ENCODE data around the gene ABCC1.

DNA sequence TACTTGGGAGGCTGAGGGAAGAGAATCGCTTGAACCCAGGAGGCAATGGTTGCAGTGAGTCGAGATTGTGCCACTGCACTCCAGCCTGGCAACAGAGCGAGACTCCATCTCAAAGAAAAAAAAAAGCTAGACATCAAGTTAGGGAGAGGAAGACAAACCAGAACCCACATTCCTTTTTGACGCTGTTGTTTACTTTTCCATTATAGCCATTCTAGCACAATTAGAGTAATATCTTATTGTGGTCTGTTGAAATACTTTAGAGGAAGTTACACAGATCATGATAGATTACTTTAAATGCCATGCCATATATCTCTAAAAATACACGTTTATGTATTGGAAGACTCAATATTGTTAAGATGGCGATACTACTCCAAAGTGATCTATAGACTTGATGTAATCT, 16.5 kb upstream of the ABCC1 start:
- TF ChIP-seq, protein P1, sequence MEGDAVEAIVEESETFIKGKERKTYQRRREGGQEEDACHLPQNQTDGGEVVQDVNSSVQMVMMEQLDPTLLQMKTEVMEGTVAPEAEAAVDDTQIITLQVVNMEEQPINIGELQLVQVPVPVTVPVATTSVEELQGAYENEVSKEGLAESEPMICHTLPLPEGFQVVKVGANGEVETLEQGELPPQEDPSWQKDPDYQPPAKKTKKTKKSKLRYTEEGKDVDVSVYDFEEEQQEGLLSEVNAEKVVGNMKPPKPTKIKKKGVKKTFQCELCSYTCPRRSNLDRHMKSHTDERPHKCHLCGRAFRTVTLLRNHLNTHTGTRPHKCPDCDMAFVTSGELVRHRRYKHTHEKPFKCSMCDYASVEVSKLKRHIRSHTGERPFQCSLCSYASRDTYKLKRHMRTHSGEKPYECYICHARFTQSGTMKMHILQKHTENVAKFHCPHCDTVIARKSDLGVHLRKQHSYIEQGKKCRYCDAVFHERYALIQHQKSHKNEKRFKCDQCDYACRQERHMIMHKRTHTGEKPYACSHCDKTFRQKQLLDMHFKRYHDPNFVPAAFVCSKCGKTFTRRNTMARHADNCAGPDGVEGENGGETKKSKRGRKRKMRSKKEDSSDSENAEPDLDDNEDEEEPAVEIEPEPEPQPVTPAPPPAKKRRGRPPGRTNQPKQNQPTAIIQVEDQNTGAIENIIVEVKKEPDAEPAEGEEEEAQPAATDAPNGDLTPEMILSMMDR (IDR thresholded peaks at IDR 0.05; ENCODE audit: insufficient read depth, low read length, poor library complexity, severe bottlenecking): no peak
- no peak for TF ChIP-seq EZH2phosphoT487 (conservative IDR thresholded peaks at IDR 0.05; ENCODE audit: low read length)

All from SU-DHL-6 (cell line).